Heart left ventricle (tissue), 16 donors: Measurements from ENCODE around the gene SKI. TPM values are rescaled to one million over a fixed set of nuclear protein-coding genes. Genes with fewer than 3 reads are reported as not detected.

Source experiments
- ATAC-seq, 4 donors: fragments of 200-7000 bp; cut with Tn5 transposase; one replicate each; pipeline ENCODE4 v1.9.1; 2020 to 2022; ENCODE audit warnings: moderate library complexity in 4 of 4, mild to moderate bottlenecking in 3 of 4, moderate number of reproducible peaks in 1 of 4
- DNase-seq, 5 donors: peaks; one replicate each; pipeline ENCODE4 v3.0.0-alpha.2; 2020
- H3K27ac ChIP-seq, 12 donors: fragments of 200-600 bp; sonication (generic) in 4 of 12; one replicate each; pipeline versions ENCODE4 v1.5.0 to v1.8.0; 2016 to 2022; ENCODE audit warnings: mild to moderate bottlenecking in 2 of 12
- H3K27me3 ChIP-seq, 9 donors: fragments of 200-600 bp; sonication (generic) in 2 of 9; one replicate each; pipeline versions ENCODE4 v1.5.1 to v1.8.0; 2016 to 2022; ENCODE audit warnings: mild to moderate bottlenecking in 3 of 9
- H3K36me3 ChIP-seq, 9 donors: fragments of 200-600 bp; sonication (generic) in 2 of 9; one replicate each; pipeline versions ENCODE4 v1.5.0 to v1.8.0; 2018 to 2022; ENCODE audit warnings: mild to moderate bottlenecking in 2 of 9
- H3K4me1 ChIP-seq, 12 donors: fragments of 200-600 bp; sonication (generic) in 4 of 12; one replicate each; pipeline versions ENCODE4 v1.5.0 to v1.8.0; 2016 to 2022; ENCODE audit warnings: mild to moderate bottlenecking in 3 of 12
- H3K4me3 ChIP-seq, 12 donors: fragments of 200-600 bp; sonication (generic) in 4 of 12; one replicate each; pipeline versions ENCODE4 v1.5.0 to v1.8.0; 2017 to 2022; ENCODE audit warnings: mild to moderate bottlenecking in 9 of 12, moderate library complexity in 4 of 12
- H3K9me3 ChIP-seq, 12 donors: fragments of 200-600 bp; sonication (generic) in 4 of 12; one replicate each; pipeline versions ENCODE4 v1.5.0 to v1.8.0; 2016 to 2022; ENCODE audit warnings: mild to moderate bottlenecking in 1 of 12
- POLR2A ChIP-seq, 2 donors: fragments of 450-650 bp; IDR thresholded peaks; one replicate each; pipeline ENCODE4 v1.6.1; 2017; ENCODE audit warnings: antibody characterized with exemption in 2 of 2, mild to moderate bottlenecking in 2 of 2, moderate library complexity in 2 of 2
- WGBS, 4 donors: extraction: QIAGEN DNeasy Blood & Tissue Kit in 2 of 4; methylation state at CpG; one replicate each; pipeline versions ENCODE4 v1.1.5 to v1.1.7; 2013 to 2018; 5-methylcytosine and 5-hydroxymethylcytosine counted together
- intact Hi-C, 10 donors: fragments of 100-400 bp; cut with DNase I; formaldehyde crosslinking; loops; one replicate each; pipeline versions ENCODE4 v1.11.1 to v1.14.2; 2022
- polyA plus RNA-seq, 2 donors: library from polyadenylated mRNA; stranded (reverse); fragments of 200-250 nt; gene quantifications; one replicate each; pipeline ENCODE4 v1.2.3, GENCODE V29; 2013
- total RNA-seq, 9 donors: library from RNA; depleted of rRNA in 2 of 9; stranded (reverse); fragments of >200 nt in 2 of 9; fragmentation: NEBNext Ultra II Directional in 3 of 9; extraction: Animal tissue kit (Norgen Biotek cat#: 25700) in 3 of 9; gene quantifications; one replicate each; pipeline versions ENCODE4 v1.1.0 to v1.2.4, GENCODE V29; 2016 to 2023
- TF ChIP-seq, protein P1 (sequence below), 12 donors: fragments of 200-600 bp; sonication (generic) in 4 of 12; IDR thresholded peaks; one replicate each; pipeline versions ENCODE4 v1.5.0 to v1.8.0; 2018 to 2022; ENCODE audit warnings: antibody characterized with exemption in 12 of 12, mild to moderate bottlenecking in 5 of 12
- donor health status: ischemic (EF 13 %, LVEDD 7.1; RV severe dilation, severe dysfunction).
- donor health status: healthy with polysubstance abuse.
- donor health status: DM: no; HTN: yes; CAD: no.
- donor health status: DM: no; HTN: no; CAD: no.
- donor health status: ischemic (EF 25% LVEDD 6.9; RV normal size, moderate dysfunction).
- donor health status: ischemic (EF 25% LVEDD 5.7; RV mildly dilated, moderate dysfunction).
- donor health status: healthy.
- donor health status: DM: yes; HTN: yes; CAD: no.
- donor health status: ischemic (EF 35%, LVEDD 5.7; RV mildly dilated, moderate dysfunction).
- donor health status: nonischemic (EF 11% LVEDD 7.7; RV severe dilation, severe dysfunction).
- donor health status: DM: yes; HTN: yes; CAD: no.
- donor health status: PGD.
- donor health status: ischemic (EF 29% LVEDD 5.4; RV normal size, mild dysfunction).
- donor health status: nonischemic (EF 23%, LVEDD 6.1; RV moderate dilation, normal function).

Gene SKI
- total and polyA plus RNA-seq, 11 donors = 16.9 to 52.7 (median 38.9) TPM

DNA sequence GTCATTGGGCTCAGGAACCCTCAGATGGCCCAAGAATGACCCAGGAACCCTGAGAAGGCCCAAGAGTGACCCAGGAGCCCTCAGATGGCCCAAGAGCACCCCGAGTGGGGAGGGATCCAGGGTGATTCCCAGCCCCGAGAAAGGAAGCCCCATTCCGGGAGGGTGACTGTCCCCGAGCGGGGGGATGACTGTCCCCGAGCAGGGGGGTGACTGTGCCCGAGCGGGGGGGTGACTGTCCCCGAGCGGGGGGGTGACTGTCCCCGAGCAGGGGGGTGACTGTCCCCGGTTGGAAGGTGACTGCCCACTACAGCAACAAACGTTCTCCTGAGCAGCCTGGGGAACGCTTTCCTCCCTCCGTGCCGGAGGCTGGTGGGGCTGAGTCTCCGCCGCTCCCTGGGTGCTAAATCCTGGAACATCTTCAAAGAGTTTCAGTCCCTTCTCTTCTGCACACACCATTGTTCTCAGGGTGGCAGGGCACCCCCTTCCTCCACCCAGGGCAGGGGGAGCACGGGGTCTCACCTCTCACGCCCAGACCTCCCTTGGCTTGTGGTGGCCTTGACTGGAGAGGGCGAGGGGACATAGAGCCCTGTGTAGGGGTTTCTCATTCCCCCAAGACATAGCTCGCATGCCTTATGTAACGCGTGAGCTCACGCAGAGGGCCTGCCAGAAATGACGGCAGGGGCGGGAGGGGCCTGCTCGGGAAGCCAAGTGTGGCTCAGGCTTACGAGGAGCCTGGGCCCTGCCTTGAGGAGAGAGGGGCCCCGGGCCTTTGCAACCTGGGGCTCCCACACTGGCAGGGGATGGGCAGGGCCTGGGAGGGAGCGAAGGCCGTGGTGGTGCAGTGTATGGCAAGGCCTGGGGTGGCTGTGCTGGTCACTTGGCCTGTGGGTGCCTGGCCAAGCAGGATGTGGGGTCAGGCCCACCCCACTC lies 14.3 kb upstream of the SKI start:
- peak overlapping the region; percentile 92 to 100 (median 98) for H3K27ac ChIP-seq
- no peaks in the 10 kb centered on the region for H3K9me3 ChIP-seq
- TF ChIP-seq, protein P1, sequence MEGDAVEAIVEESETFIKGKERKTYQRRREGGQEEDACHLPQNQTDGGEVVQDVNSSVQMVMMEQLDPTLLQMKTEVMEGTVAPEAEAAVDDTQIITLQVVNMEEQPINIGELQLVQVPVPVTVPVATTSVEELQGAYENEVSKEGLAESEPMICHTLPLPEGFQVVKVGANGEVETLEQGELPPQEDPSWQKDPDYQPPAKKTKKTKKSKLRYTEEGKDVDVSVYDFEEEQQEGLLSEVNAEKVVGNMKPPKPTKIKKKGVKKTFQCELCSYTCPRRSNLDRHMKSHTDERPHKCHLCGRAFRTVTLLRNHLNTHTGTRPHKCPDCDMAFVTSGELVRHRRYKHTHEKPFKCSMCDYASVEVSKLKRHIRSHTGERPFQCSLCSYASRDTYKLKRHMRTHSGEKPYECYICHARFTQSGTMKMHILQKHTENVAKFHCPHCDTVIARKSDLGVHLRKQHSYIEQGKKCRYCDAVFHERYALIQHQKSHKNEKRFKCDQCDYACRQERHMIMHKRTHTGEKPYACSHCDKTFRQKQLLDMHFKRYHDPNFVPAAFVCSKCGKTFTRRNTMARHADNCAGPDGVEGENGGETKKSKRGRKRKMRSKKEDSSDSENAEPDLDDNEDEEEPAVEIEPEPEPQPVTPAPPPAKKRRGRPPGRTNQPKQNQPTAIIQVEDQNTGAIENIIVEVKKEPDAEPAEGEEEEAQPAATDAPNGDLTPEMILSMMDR (IDR thresholded peaks at IDR 0.05) = no peak
- no peak for TF ChIP-seq POLR2A (IDR thresholded peaks at IDR 0.05)
- DNase-seq (peak; percentile 90 to 92 (median 90)), ATAC-seq (peak; percentile 53 to 77 (median 66))
- no peaks in the 10 kb centered on the region for H3K36me3 ChIP-seq
- H3K27me3 ChIP-seq = no peaks in the 10 kb centered on the region
- intact Hi-C loops = loop anchor here in 3 of 10 donors (1.0 to 5.0 kb wide), 3 partner anchors 13 to 98 kb away; no protein-coding TSS in a partner anchor
- peak overlapping the region in 10 of 12 donors; percentile 16 to 56 (median 43) for H3K4me3 ChIP-seq
- peaks cover 16 to 51% (median 42%) of the 10 kb centered on the region in 12 donors for H3K4me1 ChIP-seq
- 6 to 29% (median 25%) methylated on average over 14 to 32 of the region's 32 CpGs for WGBS, 4 donors

DNA sequence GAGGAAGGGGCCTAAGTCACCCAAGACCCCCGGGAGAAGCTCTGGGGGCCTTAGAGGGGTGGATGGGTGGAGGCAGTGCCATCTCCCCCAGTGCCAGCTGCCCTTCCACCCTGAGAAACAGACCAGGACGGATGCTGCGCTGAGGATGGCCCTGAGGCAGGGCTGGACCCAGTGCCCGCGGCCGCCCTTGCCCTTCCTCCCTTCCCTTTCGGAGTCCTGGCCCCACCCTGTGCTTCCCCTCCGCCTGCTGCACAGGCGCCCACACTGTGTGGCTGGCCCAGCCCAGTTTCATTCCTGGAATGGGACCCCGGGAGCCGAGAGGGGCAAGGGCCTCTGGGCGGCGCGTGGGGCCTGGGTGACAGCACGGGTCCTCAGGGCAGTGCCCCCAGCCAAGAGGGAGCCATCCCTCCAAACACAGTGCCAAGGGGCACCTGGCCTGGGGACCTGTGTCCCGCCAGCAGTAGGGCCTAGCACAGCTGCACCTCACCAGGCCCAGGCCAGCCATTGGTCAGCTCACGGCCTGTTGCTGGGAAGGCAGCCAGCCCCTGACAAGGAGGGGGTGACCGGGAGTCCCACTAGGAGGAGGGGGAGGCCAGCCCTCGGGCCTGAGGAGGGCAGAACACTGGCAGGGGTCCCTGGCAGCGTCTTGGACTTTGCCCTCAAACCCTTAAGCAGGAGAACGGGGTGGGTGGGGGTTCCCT lies 13.4 kb upstream of the SKI start:
- no peaks in the 10 kb centered on the region for H3K36me3 ChIP-seq
- peaks cover 16 to 45% (median 37%) of the 10 kb centered on the region in 12 donors for H3K4me1 ChIP-seq
- intact Hi-C loops = loop anchor here in 1 of 10 donors (5.0 kb wide), 1 partner anchor 98 kb away; no protein-coding TSS in a partner anchor
- no peaks in the 10 kb centered on the region for H3K27me3 ChIP-seq
- ATAC-seq (peak in 3 of 4 donors; percentile 27 to 36 (median 29)), DNase-seq (peak; percentile 70 to 78 (median 72))
- 38 to 40% (median 40%) methylated on average over 12 to 21 of the region's 21 CpGs for WGBS, 4 donors
- H3K27ac ChIP-seq = peak overlapping the region; percentile 92 to 100 (median 98)
- TF ChIP-seq, protein P1 (IDR thresholded peaks at IDR 0.05) = no peak
- no peak for TF ChIP-seq POLR2A (IDR thresholded peaks at IDR 0.05)
- H3K4me3 ChIP-seq = peak overlapping the region in 4 of 12 donors; percentile 16 to 56 (median 52)
- H3K9me3 ChIP-seq = no peaks in the 10 kb centered on the region

DNA sequence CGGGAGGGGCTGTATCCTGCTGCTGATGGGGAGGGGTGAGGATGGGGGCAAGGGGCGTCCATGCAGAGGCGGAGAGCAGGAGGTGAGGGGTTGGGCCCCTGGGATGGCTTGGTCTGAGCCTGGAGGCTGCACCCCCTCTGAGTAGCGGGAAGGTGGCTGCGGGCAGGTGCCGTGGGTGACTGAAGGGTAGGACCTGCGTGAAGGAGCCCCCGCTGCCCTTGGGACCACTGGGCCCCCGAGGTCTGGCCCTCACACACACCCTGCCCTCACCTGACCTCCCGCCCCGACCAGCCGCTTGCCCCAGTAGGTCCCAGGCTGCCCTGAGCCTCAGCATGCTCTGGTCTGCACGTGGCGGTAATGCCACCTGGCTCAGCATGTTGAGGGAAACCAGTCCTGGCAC lies 12.8 kb upstream of the SKI start:
- H3K27ac ChIP-seq = peak overlapping the region in 8 of 12 donors; percentile 95 to 100 (median 97)
- DNase-seq = peak; percentile 16 to 65 (median 29)
- intact Hi-C loops = no loop called here

More for the DNA sequence above, 12.8 kb upstream of the SKI start:
- TF ChIP-seq, protein P1 (IDR thresholded peaks at IDR 0.05) = no peak
- TF ChIP-seq POLR2A (IDR thresholded peaks at IDR 0.05) = no peak
- H3K27me3 ChIP-seq = no peaks in the 10 kb centered on the region
- no peaks in the 10 kb centered on the region for H3K9me3 ChIP-seq
- ATAC-seq = no peak
- H3K36me3 ChIP-seq = no peaks in the 10 kb centered on the region
- peaks cover 16 to 45% (median 37%) of the 10 kb centered on the region in 12 donors for H3K4me1 ChIP-seq
- no peak overlapping the region for H3K4me3 ChIP-seq
- 90 to 96% (median 93%) methylated on average over 6 to 14 of the region's 14 CpGs for WGBS, 4 donors
